ENCODE measurements around the gene SPRR2A.

The SPRR2A gene

DNA sequence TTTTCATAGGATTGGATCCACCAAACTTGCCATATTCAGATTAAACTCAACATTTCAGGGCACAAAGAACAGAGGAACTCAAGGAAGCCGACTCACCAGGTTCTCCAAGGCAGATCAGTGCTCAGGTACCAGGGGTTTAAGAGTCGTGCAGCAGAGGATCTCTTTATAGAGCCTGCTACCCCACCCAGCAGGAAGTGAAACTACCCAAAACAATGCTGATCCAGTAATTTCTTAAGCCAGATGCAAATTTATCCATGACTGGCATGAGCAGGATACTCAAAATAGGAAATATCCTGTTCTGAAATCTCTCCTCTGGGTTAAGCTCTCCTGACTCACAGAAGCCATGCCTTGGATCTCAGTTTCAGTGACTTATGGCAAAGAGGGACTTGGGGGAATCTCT, at the start of gene SPRR2A:
SPRR2A (minus strand) TSS at position 138 of the 400 bp plus-strand sequence. CDS start 777 bp downstream, outside the sequence.
- Histone ChIP-seq H3K27me3 (replicated peaks) (no peaks in the 10 kb centered on the region), H3K27ac (no peak within 1 kb of the TSS), H3K36me3 (replicated peaks) (no peaks in the 10 kb centered on the region), H3K4me3 (ENCODE audit: low read depth, low read length) (no peak within 1 kb of the TSS)
- TF ChIP-seq, protein P1, sequence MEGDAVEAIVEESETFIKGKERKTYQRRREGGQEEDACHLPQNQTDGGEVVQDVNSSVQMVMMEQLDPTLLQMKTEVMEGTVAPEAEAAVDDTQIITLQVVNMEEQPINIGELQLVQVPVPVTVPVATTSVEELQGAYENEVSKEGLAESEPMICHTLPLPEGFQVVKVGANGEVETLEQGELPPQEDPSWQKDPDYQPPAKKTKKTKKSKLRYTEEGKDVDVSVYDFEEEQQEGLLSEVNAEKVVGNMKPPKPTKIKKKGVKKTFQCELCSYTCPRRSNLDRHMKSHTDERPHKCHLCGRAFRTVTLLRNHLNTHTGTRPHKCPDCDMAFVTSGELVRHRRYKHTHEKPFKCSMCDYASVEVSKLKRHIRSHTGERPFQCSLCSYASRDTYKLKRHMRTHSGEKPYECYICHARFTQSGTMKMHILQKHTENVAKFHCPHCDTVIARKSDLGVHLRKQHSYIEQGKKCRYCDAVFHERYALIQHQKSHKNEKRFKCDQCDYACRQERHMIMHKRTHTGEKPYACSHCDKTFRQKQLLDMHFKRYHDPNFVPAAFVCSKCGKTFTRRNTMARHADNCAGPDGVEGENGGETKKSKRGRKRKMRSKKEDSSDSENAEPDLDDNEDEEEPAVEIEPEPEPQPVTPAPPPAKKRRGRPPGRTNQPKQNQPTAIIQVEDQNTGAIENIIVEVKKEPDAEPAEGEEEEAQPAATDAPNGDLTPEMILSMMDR (IDR thresholded peaks at IDR 0.05; ENCODE audit: low read depth, low read length, missing control alignments) = no peak
- in situ Hi-C loops (cut with HindIII; ENCODE audit: low pct_ligation_motif_present, low sequenced_read_pairs) = no loop called here
- DNase-seq = no peak

- H3K4me3 ChIP-seq (ENCODE audit: low read depth, low read length) = no peak overlapping the region
- TF ChIP-seq, protein P1 (IDR thresholded peaks at IDR 0.05; ENCODE audit: low read depth, low read length, missing control alignments) = no peak
- no peaks in the 10 kb centered on the region for H3K36me3 ChIP-seq (replicated peaks)
- no peaks in the 10 kb centered on the region for H3K27me3 ChIP-seq (replicated peaks)
- DNase-seq = peak; percentile 0
- in situ Hi-C loops (cut with HindIII; ENCODE audit: low pct_ligation_motif_present, low sequenced_read_pairs) = no loop called here
- H3K27ac ChIP-seq = no peak overlapping the region
Measured at GRCh38 chr1:153100245-153100644, 42.9 kb upstream of the SPRR2A start.

DNA sequence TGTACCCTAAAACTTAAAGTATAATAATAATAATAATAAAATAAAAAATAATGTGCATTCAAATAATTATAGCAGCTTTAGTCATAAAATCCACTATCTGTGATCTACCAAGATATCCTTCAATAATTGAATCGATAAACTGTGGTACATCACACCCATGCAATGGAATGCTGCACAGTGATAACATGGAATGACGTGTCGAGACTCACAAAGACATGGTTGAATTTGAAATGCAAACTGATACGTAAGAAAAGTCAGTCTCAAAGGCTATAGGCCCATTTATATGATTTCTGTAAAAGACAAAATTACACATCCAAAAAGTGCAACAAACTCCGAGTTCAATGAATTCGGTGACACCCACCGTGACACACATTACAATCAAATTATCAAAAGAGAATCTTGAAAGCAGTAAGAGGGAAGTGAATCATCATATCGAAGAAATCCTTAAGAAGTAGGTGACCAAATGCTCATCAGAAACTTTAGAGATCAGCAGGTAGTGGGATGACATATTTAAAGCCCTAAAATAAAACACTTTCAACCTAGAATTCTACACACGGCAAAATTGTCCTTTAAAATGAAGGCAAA, 42.2 kb upstream of the SPRR2A start:
- TF ChIP-seq, protein P1 (IDR thresholded peaks at IDR 0.05; ENCODE audit: low read depth, low read length, missing control alignments) = no peak

GRCh38 chr1:153095764-153096163, 38.5 kb upstream of the SPRR2A start:
- TF ChIP-seq, protein P1 (IDR thresholded peaks at IDR 0.05; ENCODE audit: low read depth, low read length, missing control alignments) = no peak
- H3K27me3 ChIP-seq (replicated peaks) = no peaks in the 10 kb centered on the region
- H3K4me3 ChIP-seq (ENCODE audit: low read depth, low read length) = no peak overlapping the region
- no peak for DNase-seq
- in situ Hi-C loops (cut with HindIII; ENCODE audit: low pct_ligation_motif_present, low sequenced_read_pairs) = no loop called here
- H3K36me3 ChIP-seq (replicated peaks) = no peaks in the 10 kb centered on the region
- H3K27ac ChIP-seq = no peak overlapping the region

More for the DNA sequence above, 42.2 kb upstream of the SPRR2A start:
- Histone ChIP-seq H3K36me3 (replicated peaks) (no peaks in the 10 kb centered on the region), H3K4me3 (ENCODE audit: low read depth, low read length) (no peak overlapping the region), H3K27ac (no peak overlapping the region), H3K27me3 (replicated peaks) (no peaks in the 10 kb centered on the region)
- DNase-seq = no peak
- in situ Hi-C loops (cut with HindIII; ENCODE audit: low pct_ligation_motif_present, low sequenced_read_pairs) = no loop called here

DNA sequence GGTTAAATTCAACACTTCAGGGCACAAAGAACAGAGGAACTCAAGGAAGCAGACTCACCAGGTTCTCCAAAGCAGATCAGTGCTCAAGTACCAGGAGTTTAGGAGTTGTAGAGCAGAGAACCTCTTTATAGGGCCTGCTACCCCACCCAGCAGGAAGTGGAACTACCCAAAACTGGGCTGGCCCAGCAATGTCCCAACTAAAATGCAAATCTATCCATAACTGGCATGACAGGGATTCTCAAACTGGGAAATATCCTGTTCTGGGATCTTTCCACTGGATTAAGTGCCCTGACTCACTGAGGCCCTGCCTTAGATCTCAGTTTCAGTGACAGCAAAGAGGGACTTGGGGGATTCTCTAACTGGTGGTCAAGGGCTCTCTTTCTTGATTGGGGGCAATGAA, 37.1 kb upstream of the SPRR2A start, which contains the start of gene SPRR2E:
SPRR2E (minus strand) TSS at position 101 of the 400 bp plus-strand sequence. CDS start 775 bp downstream, outside the sequence.
- in situ Hi-C loops (cut with HindIII; ENCODE audit: low pct_ligation_motif_present, low sequenced_read_pairs) = no loop called here
- H3K27ac ChIP-seq = no peak within 1 kb of the TSS

More for the DNA sequence above, 37.1 kb upstream of the SPRR2A start, which contains the start of gene SPRR2E:
- DNase-seq = no peak
- H3K36me3 ChIP-seq (replicated peaks) = no peaks in the 10 kb centered on the region
- H3K4me3 ChIP-seq (ENCODE audit: low read depth, low read length) = no peak within 1 kb of the TSS
- H3K27me3 ChIP-seq (replicated peaks) = no peaks in the 10 kb centered on the region
- TF ChIP-seq, protein P1 (IDR thresholded peaks at IDR 0.05; ENCODE audit: low read depth, low read length, missing control alignments) = no peak
